Measurements from ENCODE around the gene AMH. TPM values are rescaled to one million over a fixed set of nuclear protein-coding genes. Genes with fewer than 3 reads are reported as not detected.
A peak's percentile ranks its signal among the peaks of the same experiment; 100 is the strongest.

The AMH gene
- total and polyA plus RNA-seq, 2 of the 13 experiments (the other 11 are each of a cell fraction or from before 2014, with no cell fraction given): 0.03 to 0.18 TPM

DNA sequence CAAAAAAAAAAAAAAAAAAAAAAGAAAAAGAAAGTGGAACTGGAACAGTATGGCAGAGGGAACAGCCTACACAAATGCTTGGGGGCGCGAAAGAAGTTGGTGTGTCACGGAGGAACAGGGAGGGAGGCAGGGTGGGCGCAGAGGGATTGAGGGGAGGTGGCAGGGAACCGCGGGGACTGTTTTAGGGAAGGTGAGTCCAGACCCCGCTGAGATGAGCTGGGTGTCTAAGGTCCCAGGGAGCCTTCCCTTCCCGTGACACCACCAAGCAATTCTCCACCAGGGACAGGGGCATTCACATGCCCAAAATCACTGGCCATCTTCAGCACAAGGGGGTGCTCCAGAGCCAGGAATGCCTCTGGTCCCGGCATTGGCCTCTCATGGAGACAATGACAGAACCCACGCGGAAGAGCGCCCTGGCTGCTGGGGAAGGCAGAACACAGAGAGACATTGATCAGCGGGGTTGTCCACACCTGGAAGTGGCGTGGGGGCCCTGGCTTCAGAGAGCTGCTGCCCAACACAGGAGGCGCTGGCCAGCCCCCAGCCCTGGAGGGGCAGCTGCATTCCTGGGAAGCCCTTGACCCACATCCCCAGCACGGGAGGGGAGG, 25.9 kb downstream of the AMH start (continued):
- TF ChIP-seq, protein P1, sequence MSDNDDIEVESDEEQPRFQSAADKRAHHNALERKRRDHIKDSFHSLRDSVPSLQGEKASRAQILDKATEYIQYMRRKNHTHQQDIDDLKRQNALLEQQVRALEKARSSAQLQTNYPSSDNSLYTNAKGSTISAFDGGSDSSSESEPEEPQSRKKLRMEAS (IDR thresholded peaks at IDR 0.05): peak; percentile 48; the same call in 1 of the 2 replicates
- TF ChIP-seq ATF7-NPFF (CRISPR knock-in tag; IDR thresholded peaks at IDR 0.05; ENCODE audit: low read depth) (peak; percentile 42; the same call in 1 of the 2 replicates), ZNF329 (CRISPR knock-in tag; IDR thresholded peaks at IDR 0.05; ENCODE audit: low read depth) (0 out of 2 replicates have a peak, but pooled peaks have one; percentile 32), GATAD1 (CRISPR knock-in tag; IDR thresholded peaks at IDR 0.05) (no peak)

DNA sequence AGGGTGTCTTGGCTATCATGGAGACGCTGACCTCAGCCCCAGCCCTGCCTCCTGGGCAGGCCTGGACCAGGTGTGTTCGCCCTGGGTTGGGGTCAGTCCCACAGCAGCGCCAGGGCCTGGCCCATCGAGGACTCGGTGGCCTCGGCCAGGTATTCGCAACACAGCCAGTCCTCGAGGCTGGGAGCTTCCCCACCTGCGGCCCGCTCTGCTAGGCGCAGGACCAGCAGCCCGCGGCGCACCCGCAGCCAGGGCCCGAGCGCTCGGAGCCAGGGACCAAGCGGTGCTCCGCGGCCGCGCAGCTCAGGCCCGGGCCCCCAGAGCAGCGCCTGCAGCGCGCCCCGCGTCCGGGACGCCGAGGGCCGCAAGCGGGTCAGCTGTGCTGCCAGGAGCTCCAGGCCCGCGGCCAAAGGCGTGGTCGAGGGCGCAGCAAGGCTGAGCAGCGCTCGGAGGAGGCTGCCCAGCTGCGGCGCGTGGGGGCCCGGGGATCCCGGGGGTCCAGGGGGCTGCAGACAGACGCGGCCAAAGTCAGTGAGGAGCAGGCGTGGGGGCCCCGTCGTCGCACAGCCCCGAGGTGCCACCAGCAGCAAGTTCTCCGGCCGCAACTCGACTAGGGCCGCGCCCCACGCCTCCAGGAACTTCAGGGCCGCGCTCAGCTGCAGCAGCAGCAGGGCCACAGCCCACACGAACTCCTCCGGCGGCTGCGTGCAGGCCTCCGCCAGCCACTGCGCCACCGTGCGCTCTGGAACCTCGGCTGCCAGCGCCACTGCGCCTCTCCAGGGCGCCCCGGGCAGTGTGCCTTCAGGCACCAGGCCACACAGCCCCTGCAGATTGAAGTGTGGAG, 26.7 kb downstream of the AMH start:
- in situ Hi-C loops (cut with HindIII; ENCODE audit: extremely low pct_ligation_motif_present, low pct_unique_long_range_greater_than_20kb): loop anchor here (5.0 kb wide), 1 partner anchor 41 kb away; no protein-coding TSS in a partner anchor
- no peak overlapping the region for H3K27ac ChIP-seq (ENCODE audit: extremely low read length, insufficient read depth, low read length)
- POLR2A ChIA-PET: interaction anchor here (1.2 kb wide), 1 partner anchor 10 kb away, joined by 3 read pairs; no protein-coding TSS in a partner anchor
- no peak overlapping the region for H3K9ac ChIP-seq (ENCODE audit: insufficient read depth, low read depth, low read length)
- H3K4me3 ChIP-seq (replicated peaks in 1 of 3; ENCODE audit: insufficient read depth in 1 of 3, low read depth in 2 of 3, low read length in 3 of 3): no peak overlapping the region
- no peak for DNase-seq (ENCODE audit: low spot score)
- peaks cover 40% of the 10 kb centered on the region for H3K4me1 ChIP-seq (ENCODE audit: insufficient read depth, low read length)
- no peaks in the 10 kb centered on the region for H3K27me3 ChIP-seq (ENCODE audit: control insufficient read depth in 1 of 2, insufficient read depth in 2 of 2, low read length in 2 of 2)
- no peak overlapping the region for H3K4me2 ChIP-seq (ENCODE audit: low read depth, low read length)
- peaks cover 4 to 17% of the 10 kb centered on the region in 2 experiments; a peak in 4 of 5 replicates for H3K36me3 ChIP-seq (replicated peaks in 1 of 2; ENCODE audit: control insufficient read depth in 1 of 2, insufficient read depth in 2 of 2, low read length in 2 of 2)
- ATAC-seq: no peak
- FAIRE-seq: no peak
- H4K20me1 ChIP-seq (ENCODE audit: insufficient read depth, low read length): peaks cover 46% of the 10 kb centered on the region
- H3K9me3 ChIP-seq (ENCODE audit: low read length): no peaks in the 10 kb centered on the region
- WGBS (ENCODE audit: low lambda C conversion rate): 98% methylated on average over 33 of the region's 74 CpGs
- intact Hi-C loops (cut with micrococcal nuclease; ENCODE audit: unreplicated experiment): loop anchor here (1.0 kb wide), 1 partner anchor 40 kb away; no protein-coding TSS in a partner anchor
- H2AFZ ChIP-seq (ENCODE audit: low read length): no peak overlapping the region
- CTCF ChIA-PET (ENCODE audit: low intra/inter-chr PET ratio, low total read pairs): interaction anchor here (1.2 to 1.5 kb wide), 2 partner anchors 23 to 40 kb away, joined by 3 to 16 read pairs; no protein-coding TSS in a partner anchor
- no TSS peak for BruUV-seq (replicated peaks)
- peaks cover 19% of the 10 kb centered on the region for H3K79me2 ChIP-seq (ENCODE audit: insufficient read depth, low read length)
- TF ChIP-seq, protein P2, sequence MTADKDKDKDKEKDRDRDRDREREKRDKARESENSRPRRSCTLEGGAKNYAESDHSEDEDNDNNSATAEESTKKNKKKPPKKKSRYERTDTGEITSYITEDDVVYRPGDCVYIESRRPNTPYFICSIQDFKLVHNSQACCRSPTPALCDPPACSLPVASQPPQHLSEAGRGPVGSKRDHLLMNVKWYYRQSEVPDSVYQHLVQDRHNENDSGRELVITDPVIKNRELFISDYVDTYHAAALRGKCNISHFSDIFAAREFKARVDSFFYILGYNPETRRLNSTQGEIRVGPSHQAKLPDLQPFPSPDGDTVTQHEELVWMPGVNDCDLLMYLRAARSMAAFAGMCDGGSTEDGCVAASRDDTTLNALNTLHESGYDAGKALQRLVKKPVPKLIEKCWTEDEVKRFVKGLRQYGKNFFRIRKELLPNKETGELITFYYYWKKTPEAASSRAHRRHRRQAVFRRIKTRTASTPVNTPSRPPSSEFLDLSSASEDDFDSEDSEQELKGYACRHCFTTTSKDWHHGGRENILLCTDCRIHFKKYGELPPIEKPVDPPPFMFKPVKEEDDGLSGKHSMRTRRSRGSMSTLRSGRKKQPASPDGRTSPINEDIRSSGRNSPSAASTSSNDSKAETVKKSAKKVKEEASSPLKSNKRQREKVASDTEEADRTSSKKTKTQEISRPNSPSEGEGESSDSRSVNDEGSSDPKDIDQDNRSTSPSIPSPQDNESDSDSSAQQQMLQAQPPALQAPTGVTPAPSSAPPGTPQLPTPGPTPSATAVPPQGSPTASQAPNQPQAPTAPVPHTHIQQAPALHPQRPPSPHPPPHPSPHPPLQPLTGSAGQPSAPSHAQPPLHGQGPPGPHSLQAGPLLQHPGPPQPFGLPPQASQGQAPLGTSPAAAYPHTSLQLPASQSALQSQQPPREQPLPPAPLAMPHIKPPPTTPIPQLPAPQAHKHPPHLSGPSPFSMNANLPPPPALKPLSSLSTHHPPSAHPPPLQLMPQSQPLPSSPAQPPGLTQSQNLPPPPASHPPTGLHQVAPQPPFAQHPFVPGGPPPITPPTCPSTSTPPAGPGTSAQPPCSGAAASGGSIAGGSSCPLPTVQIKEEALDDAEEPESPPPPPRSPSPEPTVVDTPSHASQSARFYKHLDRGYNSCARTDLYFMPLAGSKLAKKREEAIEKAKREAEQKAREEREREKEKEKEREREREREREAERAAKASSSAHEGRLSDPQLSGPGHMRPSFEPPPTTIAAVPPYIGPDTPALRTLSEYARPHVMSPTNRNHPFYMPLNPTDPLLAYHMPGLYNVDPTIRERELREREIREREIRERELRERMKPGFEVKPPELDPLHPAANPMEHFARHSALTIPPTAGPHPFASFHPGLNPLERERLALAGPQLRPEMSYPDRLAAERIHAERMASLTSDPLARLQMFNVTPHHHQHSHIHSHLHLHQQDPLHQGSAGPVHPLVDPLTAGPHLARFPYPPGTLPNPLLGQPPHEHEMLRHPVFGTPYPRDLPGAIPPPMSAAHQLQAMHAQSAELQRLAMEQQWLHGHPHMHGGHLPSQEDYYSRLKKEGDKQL (CRISPR knock-in tag; IDR thresholded peaks at IDR 0.05; ENCODE audit: low read depth): no peak
- no peak for TF ChIP-seq ZNF556 (CRISPR knock-in tag; IDR thresholded peaks at IDR 0.05; ENCODE audit: borderline replicate concordance)
- TF ChIP-seq, protein P3, sequence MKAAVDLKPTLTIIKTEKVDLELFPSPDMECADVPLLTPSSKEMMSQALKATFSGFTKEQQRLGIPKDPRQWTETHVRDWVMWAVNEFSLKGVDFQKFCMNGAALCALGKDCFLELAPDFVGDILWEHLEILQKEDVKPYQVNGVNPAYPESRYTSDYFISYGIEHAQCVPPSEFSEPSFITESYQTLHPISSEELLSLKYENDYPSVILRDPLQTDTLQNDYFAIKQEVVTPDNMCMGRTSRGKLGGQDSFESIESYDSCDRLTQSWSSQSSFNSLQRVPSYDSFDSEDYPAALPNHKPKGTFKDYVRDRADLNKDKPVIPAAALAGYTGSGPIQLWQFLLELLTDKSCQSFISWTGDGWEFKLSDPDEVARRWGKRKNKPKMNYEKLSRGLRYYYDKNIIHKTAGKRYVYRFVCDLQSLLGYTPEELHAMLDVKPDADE (CRISPR knock-in tag; IDR thresholded peaks at IDR 0.05): no peak
- TF ChIP-seq ZSCAN21 (CRISPR knock-in tag; IDR thresholded peaks at IDR 0.05; ENCODE audit: borderline replicate concordance): no peak
- TF ChIP-seq, protein P4, sequence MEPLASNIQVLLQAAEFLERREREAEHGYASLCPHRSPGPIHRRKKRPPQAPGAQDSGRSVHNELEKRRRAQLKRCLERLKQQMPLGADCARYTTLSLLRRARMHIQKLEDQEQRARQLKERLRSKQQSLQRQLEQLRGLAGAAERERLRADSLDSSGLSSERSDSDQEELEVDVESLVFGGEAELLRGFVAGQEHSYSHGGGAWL (CRISPR knock-in tag; IDR thresholded peaks at IDR 0.05): no peak
- no peak for TF ChIP-seq ARNT (IDR thresholded peaks at IDR 0.05)
- TF ChIP-seq FOXA1 (IDR thresholded peaks at IDR 0.05): no peak
- no peak for TF ChIP-seq FOXA1 (CRISPR knock-in tag; IDR thresholded peaks at IDR 0.05)
- TF ChIP-seq RBFOX2 (IDR thresholded peaks at IDR 0.05; ENCODE audit: low read depth, low read length): peak; percentile 51

Measured in HepG2 (cell line).